HG02588 (cell line): ENCODE measurements around the gene KCTD17.

ENCODE experiments used
- ATAC-seq: cut with Tn5 transposase; IDR thresholded peaks from one replicate; pipeline ENCODE4 v1.9.1; 2021; ENCODE audit warnings: mild to moderate bottlenecking, moderate library complexity; ENCODE audit not compliant: unreplicated experiment

KCTD17 gene

DNA sequence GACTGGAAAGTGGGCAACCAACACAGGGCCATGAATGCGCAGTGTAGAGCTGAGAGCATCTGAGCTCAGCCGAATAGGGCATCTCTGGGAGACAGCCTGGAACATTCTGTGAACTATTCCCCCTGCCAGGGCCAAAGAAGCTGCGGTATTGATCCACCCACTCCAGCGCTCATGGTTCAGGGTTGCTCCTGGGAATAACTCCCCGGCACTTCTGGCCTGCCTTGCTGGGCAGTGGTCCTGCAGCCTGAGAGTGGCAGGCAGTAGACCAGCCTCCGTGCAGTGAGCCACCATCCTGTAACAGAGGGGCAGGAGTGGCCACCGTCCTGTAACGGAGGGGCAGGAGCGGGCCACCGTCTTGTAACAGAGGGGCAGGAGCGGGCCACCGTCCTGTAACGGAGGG, 45.8 kb downstream of the KCTD17 start:
- ATAC-seq, result no peak

- ATAC-seq, result no peak
Observed at GRCh38 chr22:37098976-37099591, 47.5 kb downstream of the KCTD17 start.

DNA sequence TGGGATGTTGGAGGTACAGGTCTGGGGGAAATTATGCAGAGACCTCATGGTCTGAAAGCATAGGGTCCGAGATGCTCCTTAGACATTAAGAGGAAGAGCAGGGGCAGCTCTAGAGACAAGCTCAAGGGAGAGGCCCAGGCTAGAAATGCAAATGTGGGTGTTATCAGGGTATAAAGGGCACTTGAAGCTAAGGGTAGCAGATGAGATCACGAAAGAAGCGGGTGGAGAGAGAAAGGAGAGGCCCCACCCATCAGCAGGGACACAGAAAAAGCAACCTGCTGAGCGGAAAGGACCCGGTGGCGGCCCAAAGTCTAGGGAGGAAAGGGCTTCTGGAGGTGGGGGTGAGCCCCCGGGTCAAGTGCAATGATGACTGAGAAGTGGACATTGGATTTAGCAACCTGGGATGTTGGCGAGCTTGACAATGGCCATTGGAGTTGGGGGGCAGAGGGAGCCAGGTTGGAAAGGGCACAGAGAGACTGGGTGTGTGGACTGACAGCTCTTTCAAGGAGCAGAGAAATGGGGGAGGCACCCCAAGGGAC, 49.1 kb downstream of the KCTD17 start:
- no peak for ATAC-seq

DNA sequence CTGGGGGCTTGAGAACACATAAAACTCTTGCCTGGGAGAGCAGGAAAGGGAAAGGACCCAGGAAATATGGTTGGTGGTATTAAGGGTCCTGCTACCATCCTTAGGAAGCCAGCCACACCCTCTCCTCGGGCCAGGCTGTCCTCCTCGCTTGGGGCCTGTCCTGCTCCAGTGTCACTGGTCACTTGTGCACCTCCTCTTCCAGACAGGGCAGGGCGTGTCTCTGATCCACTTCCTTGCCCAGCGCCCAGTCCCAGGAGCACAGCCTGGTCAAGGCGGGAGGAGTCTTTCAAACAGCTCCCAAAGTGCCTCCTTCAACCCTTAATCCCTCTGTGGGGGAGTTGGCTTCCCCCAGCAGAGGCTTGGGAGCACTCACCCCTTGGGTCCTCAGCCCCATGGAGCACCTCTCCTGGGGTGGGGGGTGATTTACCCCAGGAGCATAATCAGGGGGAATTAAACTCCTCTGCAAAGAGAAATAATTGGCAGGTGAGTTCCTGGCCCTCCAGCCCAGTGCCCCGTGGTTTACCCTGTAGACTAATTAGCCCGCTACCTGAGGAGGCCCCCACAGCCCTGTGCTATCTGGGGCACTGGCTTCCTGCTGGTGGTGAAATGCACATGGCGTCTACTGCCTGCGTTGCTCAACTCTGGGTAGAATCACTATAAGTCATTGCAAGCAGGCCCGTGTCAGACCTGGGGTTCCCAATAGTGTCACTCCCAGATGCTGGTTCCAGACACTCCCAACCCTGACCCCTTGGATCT, 49.9 kb downstream of the KCTD17 start:
- ATAC-seq, result no peak

GRCh38 chr22:37103151-37103550, 51.6 kb downstream of the KCTD17 start:
- no peak for ATAC-seq

DNA sequence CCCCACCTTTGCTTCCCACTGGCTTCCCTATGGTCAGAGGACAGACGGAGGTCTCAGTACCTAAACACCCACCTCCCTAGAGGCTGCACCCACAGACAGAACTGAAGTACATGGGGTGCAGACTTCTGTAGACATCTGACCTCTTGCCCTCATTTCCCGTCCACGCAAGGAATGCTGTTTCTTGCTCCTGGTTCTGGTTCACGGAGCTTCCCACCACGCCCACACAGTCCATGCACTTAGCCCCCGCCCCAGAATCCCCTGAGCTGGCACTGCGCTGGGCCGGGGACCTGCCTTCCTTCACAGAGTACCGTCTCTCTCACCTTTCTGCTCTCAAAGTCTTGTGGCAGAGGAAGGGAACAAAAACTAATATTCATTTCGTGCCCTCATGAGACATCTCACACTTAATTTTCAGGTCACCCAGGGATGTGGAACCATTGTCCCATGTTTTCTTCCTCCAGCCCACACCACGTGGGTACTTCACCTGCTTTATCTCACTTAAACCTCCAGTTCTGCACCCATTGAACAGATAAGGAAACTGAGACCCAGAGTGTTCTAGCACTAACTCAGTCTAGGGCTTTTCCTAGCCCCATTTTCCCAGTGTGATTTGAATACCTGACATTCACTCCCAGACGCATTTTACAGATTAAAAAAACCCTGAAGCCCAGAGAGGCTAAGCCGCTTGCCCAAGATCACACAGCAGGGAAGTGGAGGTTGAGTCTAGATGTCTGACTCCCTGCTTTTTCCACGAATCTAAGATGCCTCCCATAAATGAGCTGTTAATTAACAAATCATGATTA, 52.3 kb downstream of the KCTD17 start:
- ATAC-seq, result no peak

GRCh38 chr22:37105154-37105553, 53.6 kb downstream of the KCTD17 start:
- ATAC-seq, result no peak

GRCh38 chr22:37105990-37106389, 54.4 kb downstream of the KCTD17 start:
- ATAC-seq, result no peak

- ATAC-seq, result no peak
Observed at GRCh38 chr22:37107816-37108621, 56.5 kb downstream of the KCTD17 start.

DNA sequence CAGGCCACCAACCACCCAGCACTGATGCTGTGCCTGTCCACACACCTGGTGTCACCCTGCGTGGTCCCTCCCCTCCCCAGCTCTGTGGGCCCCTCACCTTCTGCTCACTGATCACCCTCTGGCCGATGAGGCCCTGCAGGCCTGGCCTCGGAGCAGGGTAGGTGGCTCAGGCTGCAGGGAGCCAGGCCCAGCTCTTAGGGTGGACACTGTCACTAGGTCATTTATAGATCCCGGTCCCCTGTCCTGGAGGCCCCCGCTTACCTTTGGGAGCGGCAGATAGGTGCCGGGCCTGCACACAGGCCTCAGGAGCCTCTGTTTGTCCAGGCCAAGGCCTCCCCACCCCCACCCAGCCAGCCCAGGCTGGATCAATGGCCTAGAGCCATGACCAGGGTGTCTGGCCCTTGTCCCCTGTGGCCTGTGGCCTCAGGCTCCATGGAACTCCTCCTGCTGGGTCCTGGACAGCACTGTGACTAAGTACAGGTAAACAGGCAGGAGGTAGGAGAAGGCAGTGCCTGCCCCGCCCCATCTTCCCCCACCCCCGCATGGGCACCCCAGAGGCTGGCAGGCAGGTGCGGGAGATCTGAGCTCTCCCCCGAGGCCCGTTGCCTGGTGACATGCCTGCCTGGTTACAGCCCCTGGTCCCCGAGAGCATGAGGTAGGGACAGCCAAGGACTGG, 57.8 kb downstream of the KCTD17 start, which contains the start of gene TMPRSS6:
Gene TMPRSS6 (minus strand): TSS at position 472 of the 676 bp plus-strand sequence. CDS start 6,296 bp downstream, outside the sequence.
- no peak for ATAC-seq

GRCh38 chr22:37111156-37111717, 59.7 kb downstream of the KCTD17 start:
- ATAC-seq, result no peak

DNA sequence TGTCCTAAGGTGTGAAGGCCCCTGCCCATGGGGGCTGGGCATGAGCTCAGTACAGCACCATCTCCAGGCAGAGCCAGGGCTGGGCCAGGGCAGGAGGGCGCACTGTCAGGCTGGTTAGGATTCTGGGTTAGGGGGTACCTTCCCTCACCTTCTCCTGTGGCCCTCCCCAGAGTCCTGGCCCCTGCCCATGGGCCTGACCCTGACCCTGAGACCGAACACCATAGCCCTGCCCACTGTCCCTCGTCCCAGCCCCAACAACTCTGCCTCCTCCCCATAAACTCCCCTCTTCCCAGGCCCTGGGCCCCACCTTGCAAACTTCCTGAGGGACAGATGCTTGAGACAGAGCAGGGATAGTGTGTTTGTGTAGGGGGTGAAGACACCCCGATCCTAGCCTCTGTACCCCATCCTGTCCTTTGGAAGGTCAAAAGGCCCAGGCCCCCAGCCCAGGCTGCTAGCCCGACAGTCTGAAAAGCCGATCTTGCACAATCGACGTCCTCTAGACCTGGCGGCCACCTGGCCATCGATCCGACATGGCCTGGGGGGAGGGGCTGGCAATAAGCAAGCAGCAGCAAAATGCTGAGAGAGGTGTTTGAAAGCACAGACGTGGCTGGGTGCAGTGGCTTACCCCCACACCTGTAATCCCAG, 60.7 kb downstream of the KCTD17 start:
- no peak for ATAC-seq
